CD4-positive, alpha-beta T cell treated with Interleukin-10 for 1 hour (primary cell): ENCODE results near the gene BPIFA2.
A peak's percentile ranks its signal among the peaks of the same experiment; 100 is the strongest.

Experiments
- DNase-seq: peaks from one replicate; pipeline ENCODE4 v3.0.0-alpha.2; 2020

BPIFA2 gene

GRCh38 chr20:33202451-33202850, 34.5 kb downstream of the BPIFA2 start:
- no peak for DNase-seq

GRCh38 chr20:33203444-33203843, 35.5 kb downstream of the BPIFA2 start:
- DNase-seq, result no peak

- peak; percentile 23 for DNase-seq
These were observed 41.8 kb downstream of the BPIFA2 start for GRCh38 chr20:33209789-33210188.

GRCh38 chr20:33210371-33210770, 42.4 kb downstream of the BPIFA2 start:
- DNase-seq, result no peak

- DNase-seq, result no peak
These were observed 44.0 kb downstream of the BPIFA2 start for GRCh38 chr20:33211817-33212424.

GRCh38 chr20:33217052-33217451, 49.1 kb downstream of the BPIFA2 start, which contains the start of gene BPIFA3:
Gene BPIFA3, plus strand, starts transcription at chr20:33217352. Its CDS starts 185 bp downstream, at chr20:33217537.
- no peak for DNase-seq

GRCh38 chr20:33224399-33224798, 56.4 kb downstream of the BPIFA2 start:
- DNase-seq, result no peak

GRCh38 chr20:33229843-33230242, 61.9 kb downstream of the BPIFA2 start:
- no peak for DNase-seq
